Left hindlimb (tissue), 1 donor: Measurements from ENCODE around the gene SMOC2.
A peak's percentile ranks its signal among the peaks of the same experiment; 100 is the strongest.
"Not testable (repeated sequence)": the region's sequence is repeated elsewhere in the genome, so short reads cannot be mapped to it uniquely, and the experiment has no call there.

Experiments used
- DNase-seq: peaks from one replicate; pipeline ENCODE4 v3.0.0-alpha.2; 2018

Gene SMOC2

GRCh38 chr6:168666699-168667427 lies 225.9 kb downstream of the SMOC2 start:
- DNase-seq = no peak

- no peak for DNase-seq
Measured at GRCh38 chr6:168667428-168667805, 226.4 kb downstream of the SMOC2 start.

DNA sequence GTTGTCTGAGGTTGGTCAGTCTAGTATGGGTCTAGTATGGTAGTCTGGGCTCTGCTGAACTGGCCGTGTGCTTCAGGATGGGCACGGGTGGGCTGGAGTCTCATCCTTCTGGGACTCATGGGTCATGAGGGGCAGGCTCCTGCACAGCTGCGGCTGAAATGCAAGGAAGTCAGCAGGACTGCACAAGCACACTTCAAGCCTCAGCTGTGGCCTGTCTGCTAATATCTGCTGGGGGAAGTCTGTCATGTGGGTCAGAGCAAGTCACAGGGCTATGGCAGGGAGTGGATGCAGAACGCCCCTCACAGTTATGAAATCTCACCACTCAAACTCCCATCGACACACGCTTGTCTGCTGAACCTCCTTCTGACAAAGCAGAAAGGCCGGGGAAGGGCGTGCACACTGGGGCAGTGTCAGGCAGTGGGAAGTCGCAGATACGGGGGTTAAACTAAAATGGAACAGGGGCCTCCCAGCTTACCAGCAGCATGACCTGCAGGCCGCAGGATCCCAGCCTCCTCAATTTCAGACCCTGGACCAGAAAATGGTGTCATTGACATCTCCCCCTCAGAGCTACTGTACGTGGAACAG lies 229.5 kb downstream of the SMOC2 start:
- no peak for DNase-seq

GRCh38 chr6:168671028-168671862 lies 230.3 kb downstream of the SMOC2 start:
- no peak for DNase-seq

- DNase-seq = no peak
Measured at GRCh38 chr6:168671863-168672546, 231.0 kb downstream of the SMOC2 start.

GRCh38 chr6:168674595-168674994 lies 233.6 kb downstream of the SMOC2 start:
- no peak for DNase-seq

GRCh38 chr6:168675375-168675774 lies 234.4 kb downstream of the SMOC2 start:
- DNase-seq = no peak

DNA sequence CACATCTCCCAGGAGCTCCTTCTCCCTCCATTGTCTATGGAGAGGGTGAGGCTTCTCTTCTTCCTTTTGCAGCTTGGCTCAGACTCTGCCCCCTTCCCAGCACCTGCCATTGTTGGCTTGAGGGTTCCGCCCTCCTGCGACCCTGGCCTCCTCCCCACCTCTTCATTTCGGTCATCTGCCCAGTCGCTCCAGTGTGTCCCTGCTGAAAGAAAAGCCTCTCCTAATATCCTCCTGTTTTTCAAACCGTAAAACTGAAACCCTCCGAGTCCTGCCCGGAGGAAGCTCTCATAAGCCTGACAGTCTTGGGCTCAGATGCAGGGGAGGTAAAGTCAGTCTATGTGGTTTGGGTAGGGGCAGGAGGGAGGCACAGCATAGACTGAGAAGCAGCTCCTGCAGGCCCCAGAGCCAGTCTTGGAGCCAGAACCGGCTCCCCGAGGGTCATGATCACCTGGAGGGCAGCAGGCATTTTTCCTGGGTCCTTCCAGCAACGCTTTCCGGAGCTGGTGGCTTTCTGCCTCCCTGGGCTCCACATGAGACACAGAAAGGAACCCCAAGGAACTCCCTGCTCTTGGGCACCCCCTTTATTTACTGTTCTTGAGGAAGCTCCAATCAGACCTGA lies 235.1 kb downstream of the SMOC2 start:
- DNase-seq = no peak

DNA sequence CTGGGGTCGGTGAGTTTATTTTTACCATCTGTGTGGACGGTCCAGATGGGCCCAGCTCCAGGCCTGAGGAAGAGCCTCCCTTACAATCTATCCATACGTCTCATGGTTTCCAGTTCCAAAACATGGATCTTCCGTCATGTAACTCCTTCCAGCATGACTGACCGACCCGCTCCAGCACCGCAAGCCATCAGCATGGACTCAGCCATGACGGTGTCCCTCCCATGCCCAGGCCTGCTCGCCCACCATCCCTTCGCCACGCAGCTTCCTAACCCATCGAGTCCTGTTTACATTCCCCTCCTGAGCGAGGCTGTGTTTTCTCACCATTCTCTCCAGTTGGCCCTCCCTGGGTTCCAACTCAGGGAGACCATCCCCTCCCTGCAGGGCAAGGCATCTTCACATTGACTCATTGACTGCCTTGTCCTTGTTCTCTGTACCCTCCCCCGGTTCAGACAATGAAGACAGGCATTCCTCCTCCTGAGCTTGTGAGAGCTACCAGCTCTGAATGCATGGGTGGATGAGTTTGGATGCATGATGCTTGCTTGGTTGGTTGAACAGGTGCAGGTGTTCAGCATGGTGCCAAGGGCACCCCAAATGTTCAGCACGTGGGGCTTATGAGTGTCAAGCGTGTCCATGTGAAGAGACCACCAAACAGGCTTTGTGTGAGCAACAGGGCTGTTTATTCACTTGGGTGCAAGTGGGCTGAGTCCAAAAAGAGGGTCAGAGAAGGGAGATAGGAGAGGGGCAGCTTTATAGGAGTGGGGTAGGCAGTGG lies 235.8 kb downstream of the SMOC2 start:
- DNase-seq = no peak

DNA sequence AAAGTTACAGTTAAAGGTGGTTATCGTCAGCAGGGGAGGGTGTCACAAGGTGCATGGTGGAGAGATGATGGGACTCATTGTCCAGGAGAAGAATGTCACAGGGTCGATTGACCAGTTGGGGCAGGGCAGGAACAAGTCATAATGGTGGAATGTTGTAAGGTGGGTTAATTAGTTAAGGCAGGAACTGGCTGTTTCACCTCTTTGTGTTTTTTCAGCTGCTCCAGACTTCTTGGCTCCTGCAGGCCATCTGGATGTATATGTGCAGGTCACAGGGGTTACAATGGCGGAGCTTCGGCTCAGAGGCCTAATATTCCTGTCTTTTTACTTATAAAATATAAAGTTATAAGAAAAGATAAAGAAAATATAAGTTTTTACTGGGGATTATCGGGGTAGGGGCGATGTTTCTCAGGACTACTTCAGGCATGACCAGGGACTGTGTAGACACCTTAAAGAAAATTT lies 236.4 kb downstream of the SMOC2 start:
- DNase-seq = not testable (repeated sequence)

DNA sequence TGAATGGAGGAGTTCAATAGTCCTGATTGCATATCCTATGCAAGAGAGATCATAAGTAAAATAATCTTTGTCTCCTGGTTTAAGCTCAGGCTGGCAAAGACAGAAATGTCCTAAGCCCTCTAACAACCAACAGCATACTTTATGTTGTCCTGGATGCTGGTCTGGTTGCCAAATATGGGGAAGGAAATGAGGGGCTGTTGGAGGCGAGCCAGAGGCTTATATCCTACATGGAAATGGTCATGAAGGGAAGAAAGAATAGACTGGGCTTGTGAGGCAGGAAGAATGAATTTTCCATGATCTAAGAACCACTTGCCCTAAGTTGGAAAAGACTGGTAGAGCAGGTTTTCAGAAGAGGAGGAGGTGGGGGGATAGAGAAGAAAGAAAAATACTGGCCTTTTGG lies 237.1 kb downstream of the SMOC2 start:
- DNase-seq = no peak

DNA sequence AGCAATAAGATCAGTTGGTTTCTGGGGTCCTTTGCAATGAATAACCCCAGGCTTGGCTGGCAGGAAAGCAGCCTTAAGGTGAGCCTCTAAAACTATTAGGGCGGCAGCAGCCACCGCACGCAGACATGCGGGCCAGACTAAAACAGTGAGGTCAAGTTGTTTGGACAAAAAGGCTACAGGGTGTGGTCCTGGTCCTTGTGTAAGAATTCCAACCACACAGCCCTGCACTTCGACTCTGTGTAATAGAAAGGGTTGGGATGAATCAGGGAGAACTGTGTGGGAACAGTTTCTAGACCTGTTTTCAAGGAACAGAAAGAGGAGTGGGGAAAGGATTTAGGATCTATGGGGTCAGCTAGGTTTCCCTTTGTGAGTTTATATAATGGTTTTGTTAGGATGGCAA lies 237.6 kb downstream of the SMOC2 start:
- DNase-seq = no peak

DNA sequence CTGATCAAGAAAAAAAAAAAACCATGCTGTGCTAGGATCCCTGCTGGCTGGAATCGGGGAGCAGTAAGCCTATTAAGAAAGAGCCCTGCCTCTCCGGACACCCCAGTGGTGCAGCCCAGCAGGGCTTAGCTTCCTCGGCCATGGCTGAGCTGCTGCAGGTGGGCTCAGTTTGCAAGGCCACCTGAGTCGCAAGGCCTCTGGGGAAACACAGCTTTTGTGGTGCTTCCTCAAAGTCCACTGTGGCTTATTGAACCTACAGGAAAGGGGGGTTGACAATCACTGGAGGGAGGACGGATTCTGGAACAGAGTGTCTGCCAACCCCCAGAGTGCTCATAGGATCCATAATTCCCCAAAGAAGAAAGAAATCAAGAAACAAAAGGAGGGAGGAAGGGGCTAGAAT lies 240.8 kb downstream of the SMOC2 start:
- no peak for DNase-seq

DNA sequence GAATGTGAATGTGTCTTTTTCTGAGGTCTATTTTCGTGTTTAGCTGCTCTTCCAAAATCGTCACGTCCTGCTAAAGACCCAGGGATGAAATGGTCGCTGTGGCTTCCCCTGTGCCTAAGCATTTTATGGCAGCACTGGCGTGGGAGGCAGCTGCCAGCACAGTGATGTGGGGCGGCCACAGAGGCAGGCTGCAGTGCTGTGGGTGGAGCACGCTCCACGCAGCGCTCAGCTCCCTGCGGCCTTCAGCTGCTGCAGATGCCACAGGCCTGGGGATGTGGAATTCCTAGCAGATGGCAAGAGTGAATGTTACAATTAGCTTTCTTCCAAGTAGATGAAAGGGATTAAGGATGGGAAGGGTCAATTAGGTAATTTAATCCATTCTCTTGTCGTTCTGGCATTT lies 242.6 kb downstream of the SMOC2 start:
- peak; percentile 62 for DNase-seq

GRCh38 chr6:168684471-168684870 lies 243.5 kb downstream of the SMOC2 start:
- no peak for DNase-seq

DNA sequence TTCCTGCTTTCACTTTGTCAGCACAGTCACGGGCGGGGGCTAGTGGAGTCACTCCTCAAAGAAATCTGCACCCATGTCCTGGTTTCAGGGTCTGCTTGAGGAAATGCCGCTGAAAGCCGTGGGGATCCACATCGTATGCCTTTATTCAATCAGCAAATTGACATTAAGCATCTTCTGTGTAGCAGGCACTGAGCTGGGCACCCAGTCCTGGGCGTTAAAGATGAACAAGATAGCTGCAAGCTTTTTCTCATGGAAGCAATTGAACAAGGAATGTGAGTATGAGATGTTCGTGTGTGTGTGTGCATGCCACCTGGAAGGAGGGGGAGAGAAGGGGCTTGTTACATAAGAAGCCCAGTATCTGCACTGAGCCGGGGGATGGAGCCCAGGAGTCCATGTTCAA lies 243.9 kb downstream of the SMOC2 start:
- no peak for DNase-seq

GRCh38 chr6:168686029-168686738 lies 245.2 kb downstream of the SMOC2 start:
- no peak for DNase-seq

GRCh38 chr6:168686831-168687730 lies 246.1 kb downstream of the SMOC2 start:
- no peak for DNase-seq

GRCh38 chr6:168690271-168690670 lies 249.3 kb downstream of the SMOC2 start:
- DNase-seq = no peak

DNA sequence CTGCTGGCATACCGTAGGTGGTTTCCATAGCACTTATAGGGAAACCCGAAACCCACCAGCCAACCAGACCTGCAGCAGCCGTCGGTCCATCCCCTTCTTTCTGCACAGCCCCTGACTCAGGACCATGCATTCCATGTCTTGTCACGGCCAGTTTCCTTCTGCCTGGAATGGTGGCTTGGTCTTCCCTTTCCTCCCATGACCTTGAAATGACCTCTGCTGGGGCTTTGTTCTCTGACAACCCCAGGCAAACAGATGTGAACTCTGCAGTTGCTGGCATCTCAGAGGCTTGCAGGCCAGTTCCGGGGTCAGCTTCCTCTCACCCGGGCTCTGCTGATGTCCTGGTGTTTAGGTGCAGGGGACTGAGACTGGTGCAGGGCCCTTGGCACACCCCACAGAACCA lies 250.8 kb downstream of the SMOC2 start:
- no peak for DNase-seq
